Muscle layer of colon (tissue), 2 donors: Measurements from ENCODE around the gene TAS1R3.
A peak's percentile ranks its signal among the peaks of the same experiment; 100 is the strongest.

ENCODE experiments used
- H3K27ac ChIP-seq: one replicate; pipeline ENCODE4 v1.7.0; 2013; ENCODE audit warnings: low read depth, mild to moderate bottlenecking, low read length, moderate library complexity
- H3K27me3 ChIP-seq, 2 donors: one replicate each; pipeline ENCODE4 v1.7.0; 2013; ENCODE audit warnings: low read length in 2 of 2, mild to moderate bottlenecking in 2 of 2; ENCODE audit not compliant: insufficient read depth in 2 of 2, control insufficient read depth in 1 of 2
- H3K36me3 ChIP-seq: one replicate; pipeline ENCODE4 v1.7.0; 2013; ENCODE audit warnings: mild to moderate bottlenecking, low read length; ENCODE audit not compliant: insufficient read depth
- H3K4me1 ChIP-seq: one replicate; pipeline ENCODE4 v1.7.0; 2013; ENCODE audit warnings: mild to moderate bottlenecking, low read length; ENCODE audit not compliant: insufficient read depth
- H3K4me3 ChIP-seq, 2 donors: one replicate each; pipeline ENCODE4 v1.7.0; 2013; ENCODE audit warnings: low read length in 2 of 2, low read depth in 1 of 2, mild to moderate bottlenecking in 1 of 2, moderate library complexity in 1 of 2
- H3K9ac ChIP-seq: one replicate; pipeline ENCODE4 v1.7.0; 2013; ENCODE audit warnings: low read length
- H3K9me3 ChIP-seq: one replicate; pipeline ENCODE4 v1.7.0; 2013; ENCODE audit warnings: mild to moderate bottlenecking, low read length
- donor health status: abdominal sarcoma.
- donor health status: Adenocarcinoma of cecum.

TAS1R3 gene

DNA sequence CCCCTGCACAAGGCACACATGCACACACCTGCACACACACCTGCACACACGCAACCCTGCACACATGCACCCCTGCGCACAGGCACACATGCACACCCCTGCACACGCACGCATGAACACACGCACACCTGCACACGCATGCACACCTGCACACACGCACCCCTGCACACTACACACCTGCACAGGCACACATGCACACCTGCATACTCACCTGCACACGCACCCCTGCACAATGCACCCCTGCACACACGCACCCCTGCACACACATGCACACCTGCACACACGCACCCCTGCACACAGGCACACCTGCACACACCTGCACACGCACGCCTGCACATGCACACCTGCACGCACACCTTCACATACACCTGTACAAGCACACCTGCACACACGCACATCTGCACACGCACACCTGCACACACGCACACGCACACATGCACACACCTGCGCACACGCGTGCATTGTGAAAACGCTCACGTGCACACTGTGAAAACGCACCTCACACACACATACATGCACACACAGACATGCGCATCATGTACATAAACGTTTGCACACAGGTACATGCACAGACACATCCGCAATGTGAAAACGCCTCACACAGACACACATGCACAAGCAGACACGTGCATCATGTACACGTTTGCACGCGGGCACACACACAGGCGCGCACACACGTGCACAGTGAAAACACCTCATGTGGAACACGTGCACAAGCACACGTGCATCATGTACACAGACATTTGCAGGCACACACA, 9.9 kb downstream of the TAS1R3 start:
- Histone ChIP-seq H3K27me3 (no peaks in the 10 kb centered on the region), H3K27ac (no peak overlapping the region), H3K9ac (no peak overlapping the region), H3K4me1 (peaks cover 8% of the 10 kb centered on the region), H3K36me3 (peaks cover 22% of the 10 kb centered on the region), H3K4me3 (no peak overlapping the region), H3K9me3 (no peaks in the 10 kb centered on the region)

DNA sequence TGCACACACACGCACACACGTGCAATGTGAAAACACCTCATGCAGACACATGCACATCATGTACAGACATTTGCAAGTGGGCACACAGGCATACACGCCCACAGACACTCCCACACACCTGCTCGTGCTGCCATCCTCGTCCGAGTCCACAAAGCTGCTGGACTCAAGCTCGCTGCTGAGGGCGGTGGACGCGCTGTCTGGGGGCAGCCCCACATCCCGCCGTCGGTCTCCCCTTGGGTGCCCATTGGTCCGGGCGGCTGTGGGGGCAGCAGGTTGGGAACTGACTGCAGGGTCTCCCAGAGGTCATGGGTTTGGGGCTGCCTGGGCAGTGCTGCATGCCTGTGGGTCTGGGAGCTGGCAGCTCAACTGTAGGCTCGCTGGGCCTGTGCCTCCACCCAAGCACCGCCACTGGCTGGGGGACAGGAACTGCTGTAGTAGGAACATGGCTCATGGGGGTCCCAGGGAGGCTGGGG, 10.5 kb downstream of the TAS1R3 start:
- Histone ChIP-seq H3K9ac (no peak overlapping the region), H3K4me3 (no peak overlapping the region), H3K27me3 (no peaks in the 10 kb centered on the region), H3K4me1 (peaks cover 14% of the 10 kb centered on the region), H3K9me3 (no peaks in the 10 kb centered on the region), H3K27ac (no peak overlapping the region), H3K36me3 (peaks cover 22% of the 10 kb centered on the region)

DNA sequence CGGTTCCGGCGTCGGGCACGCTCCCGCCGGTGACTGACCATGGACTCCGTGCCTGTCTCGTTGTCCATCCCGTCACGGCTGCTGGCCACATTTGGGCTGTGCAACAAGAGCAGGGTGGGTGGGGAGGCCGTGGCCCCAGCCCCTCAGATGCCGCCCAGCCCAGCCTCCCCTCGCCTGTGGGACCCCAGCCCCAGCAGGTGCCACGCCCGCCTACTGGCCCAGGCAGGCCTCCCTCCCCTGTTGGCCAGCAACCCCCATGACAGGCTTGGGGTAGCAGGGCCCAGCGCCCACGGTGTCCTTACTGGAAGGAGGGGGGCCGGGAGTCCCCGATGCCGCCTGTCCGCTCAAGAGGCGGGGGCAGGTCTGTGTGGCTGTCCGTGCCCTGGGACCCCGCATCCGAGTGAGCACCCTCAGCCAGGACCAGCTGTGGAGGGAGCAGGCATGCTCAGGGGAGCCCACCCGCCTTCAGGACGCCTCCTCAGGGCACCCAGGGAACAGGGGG, 11.0 kb downstream of the TAS1R3 start:
- Histone ChIP-seq H3K4me1 (peaks cover 18% of the 10 kb centered on the region), H3K9ac (no peak overlapping the region), H3K27ac (no peak overlapping the region), H3K36me3 (peaks cover 22% of the 10 kb centered on the region), H3K27me3 (no peaks in the 10 kb centered on the region), H3K4me3 (no peak overlapping the region), H3K9me3 (no peaks in the 10 kb centered on the region)

DNA sequence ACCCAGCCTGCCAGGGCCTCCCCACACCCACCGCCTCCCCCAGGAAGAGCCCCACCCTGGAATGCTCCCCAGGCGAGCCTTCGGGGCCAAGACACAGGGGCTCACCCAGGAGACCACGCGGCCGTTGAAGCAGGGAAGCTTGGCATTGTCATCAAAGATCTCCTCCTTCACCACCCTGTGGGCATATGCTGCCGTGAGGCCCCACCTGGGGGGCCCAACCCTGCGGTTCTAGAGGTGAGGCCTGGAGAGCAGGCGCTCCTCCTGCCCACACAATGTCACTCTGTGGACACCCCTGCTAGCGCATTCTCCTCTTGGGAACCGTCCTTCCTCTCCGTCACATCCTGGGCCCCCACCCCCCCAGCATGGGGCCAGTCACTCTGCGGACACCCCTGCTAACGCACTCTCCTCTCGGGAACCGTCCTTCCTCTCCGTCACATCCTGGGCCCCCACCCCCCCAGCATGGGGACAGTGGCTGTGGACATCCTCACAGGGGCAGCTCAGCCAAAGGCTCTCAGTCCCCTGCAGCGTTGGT, 11.6 kb downstream of the TAS1R3 start:
- Histone ChIP-seq H3K4me3 (no peak overlapping the region), H3K27ac (no peak overlapping the region), H3K36me3 (peaks cover 22% of the 10 kb centered on the region), H3K27me3 (no peaks in the 10 kb centered on the region), H3K4me1 (peaks cover 18% of the 10 kb centered on the region), H3K9me3 (no peaks in the 10 kb centered on the region), H3K9ac (no peak overlapping the region)

DNA sequence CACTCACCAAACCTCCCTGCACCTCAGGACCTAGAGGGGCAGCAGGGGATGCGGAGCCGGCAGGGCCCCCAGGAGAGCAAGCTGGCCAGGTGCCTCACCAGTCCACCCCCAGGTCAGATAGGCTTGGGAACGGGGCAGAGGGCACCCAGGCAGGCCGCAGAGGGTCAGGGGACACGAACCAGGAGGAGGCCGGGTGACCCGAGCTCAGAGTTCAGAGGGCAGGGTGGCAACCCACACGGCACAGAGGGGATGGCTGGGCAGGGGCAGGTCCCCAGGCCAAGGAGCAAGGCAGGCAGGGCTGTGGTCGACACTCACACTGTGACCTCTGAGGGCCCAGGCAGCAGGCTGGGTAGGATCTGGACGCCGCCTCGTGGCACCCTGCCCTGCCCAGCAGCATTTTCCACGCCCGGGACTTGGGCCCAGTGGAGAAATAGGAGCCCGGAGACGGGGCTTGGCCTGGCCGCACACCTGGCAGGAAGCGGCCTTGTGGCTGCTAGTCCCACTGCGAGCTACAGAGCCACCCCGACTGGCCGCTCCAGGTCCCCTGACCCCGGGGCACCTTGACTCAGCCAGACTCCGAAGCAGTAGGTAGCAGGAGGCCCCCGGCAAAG, 12.8 kb downstream of the TAS1R3 start:
- Histone ChIP-seq H3K27ac (no peak overlapping the region), H3K9me3 (no peaks in the 10 kb centered on the region), H3K36me3 (peaks cover 19% of the 10 kb centered on the region), H3K9ac (no peak overlapping the region), H3K27me3 (no peaks in the 10 kb centered on the region), H3K4me1 (peaks cover 18% of the 10 kb centered on the region), H3K4me3 (no peak overlapping the region)

DNA sequence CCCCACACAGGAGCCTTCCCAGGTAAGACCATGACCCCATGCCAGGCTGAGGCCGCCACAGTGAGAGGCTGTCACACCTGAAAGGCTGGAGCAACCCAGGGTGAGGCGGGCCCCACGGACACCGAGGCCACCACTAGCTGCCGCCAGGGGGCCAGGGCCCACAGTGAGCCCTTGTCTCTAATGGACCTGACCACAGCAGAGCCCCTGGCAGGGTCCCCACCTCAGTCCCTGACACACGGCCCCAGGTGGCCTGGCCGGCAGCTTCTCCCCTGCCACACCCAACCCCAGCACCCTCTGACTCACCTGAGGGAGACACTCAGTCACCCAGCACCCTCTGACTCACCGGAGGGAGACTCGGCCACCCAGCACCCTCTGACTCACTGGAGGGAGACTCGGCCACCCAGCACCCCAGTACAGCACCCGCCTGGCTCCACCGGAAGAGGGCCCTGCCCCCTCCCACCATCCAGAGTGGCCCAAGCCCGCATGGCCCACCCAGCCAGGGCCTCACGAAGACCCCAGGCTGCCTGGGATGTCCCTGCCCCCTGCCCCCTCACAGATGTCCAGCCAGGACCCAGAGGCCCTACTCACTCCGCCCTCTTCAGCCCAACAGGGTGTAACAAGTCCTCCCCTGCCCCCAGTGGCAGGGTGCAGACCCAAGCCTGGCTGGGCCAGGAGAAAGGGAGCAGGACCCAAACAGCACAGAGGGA, 13.7 kb downstream of the TAS1R3 start:
- Histone ChIP-seq H3K9me3 (no peaks in the 10 kb centered on the region), H3K27ac (no peak overlapping the region), H3K4me1 (peaks cover 18% of the 10 kb centered on the region), H3K4me3 (no peak overlapping the region), H3K36me3 (peaks cover 17% of the 10 kb centered on the region), H3K9ac (no peak overlapping the region), H3K27me3 (no peaks in the 10 kb centered on the region)

DNA sequence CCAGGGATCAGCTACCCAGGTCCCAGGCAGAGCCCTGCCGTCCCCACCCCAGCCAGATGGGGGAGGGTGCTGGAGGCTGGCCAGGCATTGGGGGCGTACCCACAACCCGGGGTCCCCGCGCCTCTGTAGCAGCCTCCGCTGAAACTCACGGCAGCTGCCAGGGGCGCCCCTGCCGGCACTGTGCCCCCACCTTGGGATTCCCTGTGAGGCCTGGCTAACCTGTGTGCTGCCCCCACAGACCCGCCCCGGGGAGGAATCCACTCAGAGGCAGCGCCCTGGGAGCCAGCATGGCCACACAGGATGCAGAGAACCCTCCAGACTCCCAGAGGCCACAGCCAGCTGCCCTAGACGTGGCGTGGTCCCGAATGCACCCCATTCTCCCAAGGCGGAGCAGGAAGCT, 14.3 kb downstream of the TAS1R3 start:
- H3K27ac ChIP-seq: no peak overlapping the region
- no peak overlapping the region for H3K4me3 ChIP-seq
- H3K9ac ChIP-seq: no peak overlapping the region
- peaks cover 13% of the 10 kb centered on the region for H3K36me3 ChIP-seq
- H3K9me3 ChIP-seq: no peaks in the 10 kb centered on the region
- H3K27me3 ChIP-seq: no peaks in the 10 kb centered on the region
- peaks cover 18% of the 10 kb centered on the region for H3K4me1 ChIP-seq

DNA sequence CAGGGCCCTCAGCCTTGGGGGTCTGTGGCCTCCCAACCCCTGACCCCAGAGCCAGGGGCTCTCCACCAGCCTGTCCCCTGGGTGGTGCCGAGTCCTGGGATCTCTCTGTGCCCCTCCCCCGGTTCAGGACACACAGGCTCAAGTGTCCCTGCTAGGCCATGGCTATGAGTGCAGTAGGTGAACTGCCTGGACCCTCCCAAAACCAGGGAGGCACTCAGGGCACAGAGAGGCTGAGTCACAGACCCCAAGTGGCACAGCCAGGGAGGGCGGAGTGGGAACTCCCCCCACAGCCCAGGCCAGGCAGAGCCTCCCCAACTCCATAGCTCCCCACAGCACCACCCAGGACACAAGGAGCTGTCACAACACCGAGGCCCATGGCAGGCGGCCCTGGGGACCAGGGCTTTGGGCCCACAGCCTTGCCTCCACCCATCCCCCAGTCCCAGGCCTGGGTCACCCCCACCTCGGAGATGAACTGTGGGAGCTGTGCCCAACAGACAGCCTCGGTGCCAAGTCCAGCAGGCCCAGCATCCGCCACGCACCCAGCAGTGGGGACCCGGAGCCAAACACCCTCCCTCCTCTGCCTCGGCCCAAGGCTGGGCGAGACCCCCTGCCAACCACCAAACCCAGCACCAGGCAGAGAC, 14.9 kb downstream of the TAS1R3 start:
- Histone ChIP-seq H3K27ac (no peak overlapping the region), H3K4me1 (peaks cover 18% of the 10 kb centered on the region), H3K4me3 (peak overlapping the region in 1 of 2 donors; percentile 23), H3K27me3 (no peaks in the 10 kb centered on the region), H3K9ac (peak overlapping the region; percentile 53), H3K9me3 (no peaks in the 10 kb centered on the region), H3K36me3 (peaks cover 8% of the 10 kb centered on the region)

DNA sequence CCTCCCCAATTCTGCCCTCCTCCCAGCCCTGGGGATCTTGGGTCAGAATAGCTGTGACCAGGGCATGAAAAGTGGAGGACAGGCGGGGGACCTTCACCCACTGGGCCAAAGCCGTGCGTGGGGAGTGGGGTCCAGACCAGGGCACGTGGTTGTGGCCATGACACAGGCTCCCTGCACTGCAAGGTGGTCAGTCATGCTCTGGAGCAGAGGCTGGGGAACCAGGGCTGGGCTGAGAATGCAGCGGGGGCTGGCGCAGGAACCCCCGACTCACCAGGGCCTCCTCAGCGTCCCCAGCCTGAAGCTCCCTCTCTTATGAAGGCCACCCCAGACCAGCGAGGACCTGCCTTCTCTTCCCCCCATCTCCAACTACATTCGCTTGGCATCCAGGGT, 15.4 kb downstream of the TAS1R3 start:
- peaks cover 2% of the 10 kb centered on the region for H3K36me3 ChIP-seq
- no peaks in the 10 kb centered on the region for H3K27me3 ChIP-seq
- no peaks in the 10 kb centered on the region for H3K9me3 ChIP-seq
- H3K4me3 ChIP-seq: peak overlapping the region in 1 of 2 donors; percentile 23
- peaks cover 19% of the 10 kb centered on the region for H3K4me1 ChIP-seq
- peak overlapping the region; percentile 53 for H3K9ac ChIP-seq
- H3K27ac ChIP-seq: no peak overlapping the region

DNA sequence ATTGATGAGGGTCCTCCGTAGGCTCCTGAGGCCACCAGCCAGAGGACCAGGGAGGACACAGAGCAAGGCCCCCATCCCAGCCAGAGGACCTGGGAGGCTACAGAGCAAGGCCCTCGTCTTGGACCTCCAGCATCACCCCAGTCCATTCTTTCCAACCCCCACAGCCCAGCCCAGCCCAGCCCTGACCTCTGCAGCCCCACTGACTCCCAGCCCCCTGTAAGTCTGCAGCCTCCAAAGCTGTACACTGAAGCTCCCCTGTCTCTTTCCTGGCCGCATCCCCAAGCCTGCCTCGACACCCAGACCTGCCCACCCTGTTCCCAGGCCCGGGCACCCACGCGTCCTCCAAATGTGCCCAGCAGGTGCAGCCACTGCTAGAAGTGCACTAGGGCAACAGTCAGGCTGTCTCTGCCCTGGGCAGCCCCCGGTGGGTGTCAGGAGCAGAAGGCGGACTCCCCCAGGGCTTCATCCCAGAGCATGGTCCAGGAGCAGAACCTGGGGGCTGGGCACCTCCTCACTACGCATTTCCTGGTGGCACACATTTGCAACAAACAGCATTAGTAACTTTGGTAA, 16.0 kb downstream of the TAS1R3 start:
- peak overlapping the region; percentile 53 for H3K9ac ChIP-seq
- H3K9me3 ChIP-seq: no peaks in the 10 kb centered on the region
- H3K27ac ChIP-seq: no peak overlapping the region
- peaks cover 3% of the 10 kb centered on the region for H3K36me3 ChIP-seq
- no peaks in the 10 kb centered on the region for H3K27me3 ChIP-seq
- H3K4me1 ChIP-seq: peaks cover 25% of the 10 kb centered on the region
- peak overlapping the region in 1 of 2 donors; percentile 67 for H3K4me3 ChIP-seq
